SK-N-SH (cell line): Measurements from ENCODE around the gene AMFR.

Source experiments
- EZH2phosphoT487 ChIP-seq: fragments of 200-600 bp; sonication (generic); IDR thresholded peaks from 2 replicates; pipeline ENCODE4 v1.6.1; 2017; ENCODE audit warnings: low read depth, mixed run types, mild to moderate bottlenecking, antibody characterized with exemption, moderate library complexity, borderline replicate concordance
- JUND ChIP-seq: IDR thresholded peaks from 2 replicates; pipeline ENCODE4 v1.4.0; 2012
- MXI1 ChIP-seq: IDR thresholded peaks from 2 replicates; pipeline ENCODE4 v1.6.1; 2012; ENCODE audit warnings: mild to moderate bottlenecking, low read depth, low read length, improper control_type of control experiment
- POLR2AphosphoS5 ChIP-seq: IDR thresholded peaks from 2 replicates; pipeline ENCODE4 v1.6.1; 2012; ENCODE audit warnings: low read depth, low read length
- RCOR1 ChIP-seq: fragments of 150-350 bp; IDR thresholded peaks from 2 replicates; pipeline ENCODE4 v1.6.1; 2017; ENCODE audit warnings: antibody characterized with exemption, low read length
- REST ChIP-seq: IDR thresholded peaks from 2 replicates; pipeline ENCODE4 v1.6.1; 2012; ENCODE audit warnings: mild to moderate bottlenecking, low read depth, low read length, moderate library complexity
- RFX5 ChIP-seq: IDR thresholded peaks from 2 replicates; pipeline ENCODE4 v1.6.1; 2012; ENCODE audit warnings: mild to moderate bottlenecking, improper control_type of control experiment, low read length
- SIN3A ChIP-seq: IDR thresholded peaks from 2 replicates; pipeline ENCODE4 v1.6.1; 2012; ENCODE audit warnings: low read depth, mild to moderate bottlenecking, low read length, moderate library complexity, borderline replicate concordance
- SMC3 ChIP-seq: IDR thresholded peaks from 2 replicates; pipeline ENCODE4 v1.6.1; 2012; ENCODE audit warnings: low read depth, low read length, improper control_type of control experiment
- USF1 ChIP-seq: IDR thresholded peaks from 2 replicates; pipeline ENCODE4 v1.4.0; 2012; ENCODE audit warnings: low read depth, borderline replicate concordance
- YY1 ChIP-seq: IDR thresholded peaks from 2 replicates; pipeline ENCODE4 v1.4.0; 2012; ENCODE audit warnings: low read depth, mild to moderate bottlenecking
- TF ChIP-seq, protein P1 (sequence below): fragments of 200-600 bp; sonication (generic); IDR thresholded peaks from 2 replicates; pipeline ENCODE4 v1.6.1; 2017; ENCODE audit warnings: antibody characterized with exemption, mild to moderate bottlenecking, moderate library complexity
- TF ChIP-seq, protein P2 (sequence below): fragments of 150-350 bp; IDR thresholded peaks from 2 replicates; pipeline ENCODE4 v1.6.1; 2016; ENCODE audit warnings: mild to moderate bottlenecking, low read depth, low read length

DNA sequence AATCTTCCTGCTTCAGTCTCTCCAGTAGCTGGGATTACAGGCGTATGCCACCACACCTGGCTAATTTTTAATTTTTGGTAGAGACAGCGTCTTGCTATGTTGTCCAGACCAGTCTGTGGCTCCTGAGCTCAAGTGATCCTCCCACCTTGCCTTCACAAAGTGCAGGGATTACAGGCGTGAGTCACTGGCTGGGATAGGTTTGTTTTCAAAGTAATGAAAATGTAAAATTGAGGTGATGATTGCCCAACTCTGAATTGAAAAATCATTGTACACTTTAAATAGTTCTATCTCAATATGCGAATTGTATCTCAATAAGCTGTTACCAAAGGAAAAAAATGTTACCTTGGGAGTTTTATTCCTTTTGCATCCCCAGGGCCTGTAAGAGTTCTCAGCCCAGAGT, 1.2 kb upstream of the AMFR start:
- TF ChIP-seq, protein P1, sequence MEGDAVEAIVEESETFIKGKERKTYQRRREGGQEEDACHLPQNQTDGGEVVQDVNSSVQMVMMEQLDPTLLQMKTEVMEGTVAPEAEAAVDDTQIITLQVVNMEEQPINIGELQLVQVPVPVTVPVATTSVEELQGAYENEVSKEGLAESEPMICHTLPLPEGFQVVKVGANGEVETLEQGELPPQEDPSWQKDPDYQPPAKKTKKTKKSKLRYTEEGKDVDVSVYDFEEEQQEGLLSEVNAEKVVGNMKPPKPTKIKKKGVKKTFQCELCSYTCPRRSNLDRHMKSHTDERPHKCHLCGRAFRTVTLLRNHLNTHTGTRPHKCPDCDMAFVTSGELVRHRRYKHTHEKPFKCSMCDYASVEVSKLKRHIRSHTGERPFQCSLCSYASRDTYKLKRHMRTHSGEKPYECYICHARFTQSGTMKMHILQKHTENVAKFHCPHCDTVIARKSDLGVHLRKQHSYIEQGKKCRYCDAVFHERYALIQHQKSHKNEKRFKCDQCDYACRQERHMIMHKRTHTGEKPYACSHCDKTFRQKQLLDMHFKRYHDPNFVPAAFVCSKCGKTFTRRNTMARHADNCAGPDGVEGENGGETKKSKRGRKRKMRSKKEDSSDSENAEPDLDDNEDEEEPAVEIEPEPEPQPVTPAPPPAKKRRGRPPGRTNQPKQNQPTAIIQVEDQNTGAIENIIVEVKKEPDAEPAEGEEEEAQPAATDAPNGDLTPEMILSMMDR = no peak
- no peak for TF ChIP-seq POLR2AphosphoS5
- no peak for TF ChIP-seq JUND
- no peak for TF ChIP-seq SMC3
- TF ChIP-seq YY1 = no peak
- no peak for TF ChIP-seq RCOR1
- no peak for TF ChIP-seq MXI1
- no peak for TF ChIP-seq SIN3A
- TF ChIP-seq RFX5 = no peak
- TF ChIP-seq REST = no peak
- no peak for TF ChIP-seq USF1
- TF ChIP-seq, protein P2, sequence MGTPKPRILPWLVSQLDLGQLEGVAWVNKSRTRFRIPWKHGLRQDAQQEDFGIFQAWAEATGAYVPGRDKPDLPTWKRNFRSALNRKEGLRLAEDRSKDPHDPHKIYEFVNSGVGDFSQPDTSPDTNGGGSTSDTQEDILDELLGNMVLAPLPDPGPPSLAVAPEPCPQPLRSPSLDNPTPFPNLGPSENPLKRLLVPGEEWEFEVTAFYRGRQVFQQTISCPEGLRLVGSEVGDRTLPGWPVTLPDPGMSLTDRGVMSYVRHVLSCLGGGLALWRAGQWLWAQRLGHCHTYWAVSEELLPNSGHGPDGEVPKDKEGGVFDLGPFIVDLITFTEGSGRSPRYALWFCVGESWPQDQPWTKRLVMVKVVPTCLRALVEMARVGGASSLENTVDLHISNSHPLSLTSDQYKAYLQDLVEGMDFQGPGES = no peak
- no peak for TF ChIP-seq EZH2phosphoT487
